Glomerular endothelial cell (primary cell): ENCODE data around the gene CAMTA1. TPM values are rescaled to one million over a fixed set of nuclear protein-coding genes. Genes with fewer than 3 reads are reported as not detected.
A peak's percentile ranks its signal among the peaks of the same experiment; 100 is the strongest.

ENCODE experiments used
- DNase-seq: peaks from one replicate; pipeline ENCODE4 v3.0.0-alpha.2; 2011; ENCODE audit warnings: low read depth, low spot score; ENCODE audit errors: extremely low read depth
- total RNA-seq: library from RNA; depleted of rRNA; stranded (reverse); fragments of >200 nt; gene quantifications from 2 replicates; pipeline ENCODE4 v1.2.3, GENCODE V29; 2015

Gene CAMTA1
- total RNA-seq, 1 donor from 2014 or later, result 111 TPM

GRCh38 chr1:7263021-7263960, 478.0 kb downstream of the CAMTA1 start:
- no peak for DNase-seq

GRCh38 chr1:7264101-7264500, 478.8 kb downstream of the CAMTA1 start:
- no peak for DNase-seq

GRCh38 chr1:7265771-7266371, 480.6 kb downstream of the CAMTA1 start:
- peak; percentile 31 for DNase-seq

- no peak for DNase-seq
These were observed 481.3 kb downstream of the CAMTA1 start for GRCh38 chr1:7266561-7266960.

GRCh38 chr1:7267493-7267892, 482.2 kb downstream of the CAMTA1 start:
- no peak for DNase-seq

- DNase-seq, result no peak
These were observed 483.7 kb downstream of the CAMTA1 start for GRCh38 chr1:7268983-7269382.

- DNase-seq, result no peak
These were observed 484.3 kb downstream of the CAMTA1 start for GRCh38 chr1:7269525-7269924.

GRCh38 chr1:7274256-7274655, 489.0 kb downstream of the CAMTA1 start:
- DNase-seq, result no peak

GRCh38 chr1:7278045-7278444, 492.8 kb downstream of the CAMTA1 start:
- no peak for DNase-seq

- no peak for DNase-seq
These were observed 493.8 kb downstream of the CAMTA1 start for GRCh38 chr1:7278827-7279765.

- DNase-seq, result no peak
These were observed 494.5 kb downstream of the CAMTA1 start for GRCh38 chr1:7279769-7280168.

GRCh38 chr1:7280347-7280960, 495.2 kb downstream of the CAMTA1 start:
- DNase-seq, result no peak

GRCh38 chr1:7281821-7282220, 496.6 kb downstream of the CAMTA1 start:
- DNase-seq, result no peak

- DNase-seq, result no peak
These were observed 499.7 kb downstream of the CAMTA1 start for GRCh38 chr1:7284839-7285435.

- DNase-seq, result no peak
These were observed 500.7 kb downstream of the CAMTA1 start for GRCh38 chr1:7285856-7286454.

- no peak for DNase-seq
These were observed 501.8 kb downstream of the CAMTA1 start for GRCh38 chr1:7287013-7287412.

GRCh38 chr1:7288992-7289391, 503.7 kb downstream of the CAMTA1 start:
- no peak for DNase-seq

GRCh38 chr1:7289694-7290093, 504.4 kb downstream of the CAMTA1 start:
- no peak for DNase-seq
